Upper lobe of right lung (tissue), 1 donor: ENCODE data around the gene CHD9NB. TPM values are rescaled to one million over a fixed set of nuclear protein-coding genes. Genes with fewer than 3 reads are reported as not detected.
"Not testable (repeated sequence)": the region's sequence is repeated elsewhere in the genome, so short reads cannot be mapped to it uniquely, and the experiment has no call there.

Source experiments
- ATAC-seq: fragments of 200-7000 bp; cut with Tn5 transposase; one replicate; pipeline ENCODE4 v1.9.1; 2020; ENCODE audit warnings: mild to moderate bottlenecking, moderate library complexity
- DNase-seq: peaks from one replicate; pipeline ENCODE4 v3.0.0-alpha.2; 2020
- H3K27ac ChIP-seq: fragments of 200-600 bp; one replicate; pipeline ENCODE4 v1.8.0; 2022
- H3K27me3 ChIP-seq: fragments of 200-600 bp; one replicate; pipeline ENCODE4 v1.8.0; 2022; ENCODE audit warnings: mild to moderate bottlenecking
- H3K36me3 ChIP-seq: fragments of 200-600 bp; one replicate; pipeline ENCODE4 v1.8.0; 2022
- H3K4me1 ChIP-seq: fragments of 200-600 bp; one replicate; pipeline ENCODE4 v1.8.0; 2022
- H3K4me3 ChIP-seq: fragments of 200-600 bp; one replicate; pipeline ENCODE4 v1.8.0; 2022; ENCODE audit warnings: mild to moderate bottlenecking
- H3K9me3 ChIP-seq: fragments of 200-600 bp; one replicate; pipeline ENCODE4 v1.8.0; 2022
- intact Hi-C: fragments of 100-400 bp; cut with DNase I; formaldehyde crosslinking; loops from one replicate; pipeline ENCODE4 v1.11.0; 2022
- total RNA-seq: library from RNA; stranded (reverse); fragmentation: NEBNext Ultra II Directional; extraction: Animal tissue kit (Norgen Biotek cat#: 25700); gene quantifications from one replicate; pipeline ENCODE4 v1.2.1, GENCODE V29; 2021
- TF ChIP-seq, protein P1 (sequence below): fragments of 200-600 bp; IDR thresholded peaks from one replicate; pipeline ENCODE4 v1.8.0; 2022; ENCODE audit warnings: antibody characterized with exemption
- donor health status: DM: no; HTN: yes; CAD: no; lungs with severe emphysema.

Gene CHD9NB
- total RNA-seq, 1 donor from 2014 or later, result 1.1 TPM

DNA sequence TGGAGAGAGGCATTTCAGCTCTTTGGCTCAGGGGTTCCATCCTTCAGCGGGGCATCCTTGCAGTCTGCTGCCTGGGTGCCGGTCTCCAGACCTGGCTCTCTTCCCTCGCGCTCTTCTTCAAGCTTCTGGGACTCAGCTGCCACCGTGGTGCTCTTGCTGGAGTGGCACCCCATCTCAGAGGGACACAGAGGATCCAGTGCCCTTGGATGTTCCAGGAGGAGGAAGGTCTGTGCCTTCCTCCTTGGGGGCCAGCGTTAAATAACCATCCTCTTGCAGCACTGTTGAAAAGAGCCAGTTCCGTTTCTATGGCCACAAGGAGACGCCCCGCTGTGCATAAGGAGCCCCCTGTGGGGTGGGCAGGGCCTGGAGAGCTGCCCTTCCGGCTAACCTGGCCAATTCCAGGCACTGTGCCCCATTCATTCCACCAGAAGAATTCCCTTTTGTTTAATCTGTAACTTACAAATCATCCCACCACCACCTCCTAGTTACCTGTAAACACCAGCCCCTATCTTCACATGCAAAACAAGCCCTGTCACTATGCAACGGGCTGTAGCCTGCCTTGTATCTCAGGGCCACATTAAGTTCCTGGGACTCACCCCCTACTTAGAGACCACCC lies 8.6 kb downstream of the CHD9NB start:
- ATAC-seq (peak; percentile 29), DNase-seq (no peak)
- Histone ChIP-seq H3K4me3 (no peak overlapping the region), H3K36me3 (no peaks in the 10 kb centered on the region), H3K4me1 (peaks cover 5% of the 10 kb centered on the region), H3K27me3 (no peaks in the 10 kb centered on the region), H3K27ac (no peak overlapping the region), H3K9me3 (no peaks in the 10 kb centered on the region)
- intact Hi-C loops, result no loop called here
- TF ChIP-seq, protein P1, sequence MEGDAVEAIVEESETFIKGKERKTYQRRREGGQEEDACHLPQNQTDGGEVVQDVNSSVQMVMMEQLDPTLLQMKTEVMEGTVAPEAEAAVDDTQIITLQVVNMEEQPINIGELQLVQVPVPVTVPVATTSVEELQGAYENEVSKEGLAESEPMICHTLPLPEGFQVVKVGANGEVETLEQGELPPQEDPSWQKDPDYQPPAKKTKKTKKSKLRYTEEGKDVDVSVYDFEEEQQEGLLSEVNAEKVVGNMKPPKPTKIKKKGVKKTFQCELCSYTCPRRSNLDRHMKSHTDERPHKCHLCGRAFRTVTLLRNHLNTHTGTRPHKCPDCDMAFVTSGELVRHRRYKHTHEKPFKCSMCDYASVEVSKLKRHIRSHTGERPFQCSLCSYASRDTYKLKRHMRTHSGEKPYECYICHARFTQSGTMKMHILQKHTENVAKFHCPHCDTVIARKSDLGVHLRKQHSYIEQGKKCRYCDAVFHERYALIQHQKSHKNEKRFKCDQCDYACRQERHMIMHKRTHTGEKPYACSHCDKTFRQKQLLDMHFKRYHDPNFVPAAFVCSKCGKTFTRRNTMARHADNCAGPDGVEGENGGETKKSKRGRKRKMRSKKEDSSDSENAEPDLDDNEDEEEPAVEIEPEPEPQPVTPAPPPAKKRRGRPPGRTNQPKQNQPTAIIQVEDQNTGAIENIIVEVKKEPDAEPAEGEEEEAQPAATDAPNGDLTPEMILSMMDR, result no peak

- no peak for DNase-seq
- Histone ChIP-seq H3K4me3 (no peak overlapping the region), H3K4me1 (peaks cover 5% of the 10 kb centered on the region), H3K36me3 (no peaks in the 10 kb centered on the region), H3K27ac (no peak overlapping the region), H3K27me3 (no peaks in the 10 kb centered on the region), H3K9me3 (no peaks in the 10 kb centered on the region)
- intact Hi-C loops, result no loop called here
- no peak for ATAC-seq
- TF ChIP-seq, protein P1, result no peak
Measured at GRCh38 chr16:53043428-53043831, 9.3 kb downstream of the CHD9NB start.

- Histone ChIP-seq H3K27me3 (no peaks in the 10 kb centered on the region), H3K4me3 (no peak overlapping the region), H3K36me3 (no peaks in the 10 kb centered on the region), H3K4me1 (peaks cover 5% of the 10 kb centered on the region), H3K27ac (no peak overlapping the region), H3K9me3 (no peaks in the 10 kb centered on the region)
- ATAC-seq, result no peak
- intact Hi-C loops, result no loop called here
- TF ChIP-seq, protein P1, result no peak
- DNase-seq, result no peak
Measured at GRCh38 chr16:53042235-53042701, 10.4 kb downstream of the CHD9NB start.

DNA sequence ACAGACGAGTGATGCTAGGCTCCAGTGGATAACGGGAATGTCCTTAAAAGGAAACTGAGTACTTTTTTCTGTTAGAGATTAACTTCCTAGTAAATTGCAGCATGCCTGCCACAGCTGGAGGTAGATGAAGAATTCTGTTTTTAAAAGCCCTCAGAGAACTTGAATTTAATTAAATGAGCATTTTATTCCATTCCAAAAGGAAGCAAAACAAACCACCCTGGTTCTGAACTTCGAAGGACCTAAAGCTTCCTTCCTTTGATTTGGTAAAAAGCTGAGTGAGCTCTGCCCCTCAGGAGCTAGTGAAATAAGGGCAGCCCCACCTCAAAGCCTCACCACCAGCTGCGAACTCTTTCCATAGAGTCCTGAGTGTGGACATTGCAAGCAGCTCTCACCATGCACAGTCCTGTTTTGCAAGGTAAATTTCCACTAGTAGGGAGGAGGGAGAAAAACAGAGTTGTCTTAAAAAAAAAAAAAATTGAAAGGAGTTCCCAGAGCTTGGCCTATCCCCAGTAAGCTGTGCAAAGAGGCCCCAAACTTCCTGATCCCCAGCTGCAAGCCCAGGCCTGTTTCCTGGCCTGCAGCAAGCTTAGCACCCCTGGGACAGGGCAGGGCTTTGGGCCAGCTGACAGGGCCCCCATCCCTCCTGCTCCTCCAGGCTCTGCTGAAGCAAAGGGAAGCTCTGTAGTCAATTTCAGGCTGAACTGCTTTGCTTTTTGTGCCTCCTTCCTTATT lies 11.2 kb downstream of the CHD9NB start:
- Histone ChIP-seq H3K36me3 (no peaks in the 10 kb centered on the region), H3K27ac (no peak overlapping the region), H3K4me1 (peaks cover 5% of the 10 kb centered on the region), H3K27me3 (no peaks in the 10 kb centered on the region), H3K9me3 (no peaks in the 10 kb centered on the region), H3K4me3 (no peak overlapping the region)
- TF ChIP-seq, protein P1, result no peak
- ATAC-seq, result peak; percentile 72
- no peak for DNase-seq
- intact Hi-C loops, result no loop called here

- ATAC-seq (no peak), DNase-seq (no peak)
- H3K4me1 ChIP-seq, result peaks cover 5% of the 10 kb centered on the region
- H3K27me3 ChIP-seq, result no peaks in the 10 kb centered on the region
- no peak overlapping the region for H3K27ac ChIP-seq
- H3K36me3 ChIP-seq, result no peaks in the 10 kb centered on the region
- intact Hi-C loops, result no loop called here
- TF ChIP-seq, protein P1, result no peak
- no peaks in the 10 kb centered on the region for H3K9me3 ChIP-seq
- H3K4me3 ChIP-seq, result no peak overlapping the region
Measured at GRCh38 chr16:53040788-53041187, 11.9 kb downstream of the CHD9NB start.

DNA sequence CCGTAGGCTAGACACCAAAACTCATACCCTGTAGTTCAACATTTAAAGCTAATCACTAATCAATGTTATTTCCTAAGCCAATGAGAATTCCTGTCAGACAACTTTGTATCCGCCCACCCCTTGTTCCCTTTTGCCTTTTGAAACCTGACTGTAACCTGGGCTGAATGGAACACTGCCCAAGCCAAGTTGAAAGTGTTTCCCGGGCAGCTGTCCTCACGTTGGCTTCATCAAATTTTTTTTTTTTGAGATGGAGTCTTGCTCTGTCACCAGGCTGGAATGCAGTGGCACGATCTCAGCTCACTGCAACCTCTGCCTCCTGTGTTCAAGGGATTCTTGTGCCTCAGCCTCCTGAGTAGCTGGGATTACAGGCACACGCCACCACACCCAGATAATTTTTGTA lies 16.0 kb downstream of the CHD9NB start:
- intact Hi-C loops, H3K36me3 ChIP-seq, H3K27ac ChIP-seq, ATAC-seq, H3K9me3 ChIP-seq, H3K27me3 ChIP-seq, H3K4me1 ChIP-seq, H3K4me3 ChIP-seq, DNase-seq: not testable (repeated sequence)
